Measurements from ENCODE around the gene KXD1. TPM values are rescaled to one million over a fixed set of nuclear protein-coding genes. Genes with fewer than 3 reads are reported as not detected.
"Not testable (repeated sequence)": the region's sequence is repeated elsewhere in the genome, so short reads cannot be mapped to it uniquely, and the experiment has no call there.

Gene KXD1
- total and polyA plus RNA-seq, 8 donors, result 30.8 to 513 (median 77.8) TPM

DNA sequence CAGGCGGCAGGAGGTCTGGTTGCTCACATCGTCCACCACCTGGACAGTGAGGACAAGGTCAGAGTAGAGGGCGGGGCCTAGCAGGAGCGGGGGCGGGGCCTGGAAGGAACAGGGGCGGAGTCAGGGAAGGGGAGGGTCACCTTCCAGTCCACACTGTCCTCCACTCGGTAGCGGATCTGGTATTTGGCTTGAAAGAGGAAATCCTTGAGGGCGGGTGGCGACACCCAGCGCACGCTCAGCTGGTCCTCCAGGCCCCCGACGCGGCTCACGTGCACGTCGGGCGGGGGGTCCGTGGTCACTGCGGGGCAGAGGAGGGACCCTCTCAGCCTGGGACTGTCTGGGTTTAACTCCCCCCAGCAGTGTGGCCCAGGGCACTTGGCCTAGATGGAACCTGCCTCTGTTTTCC lies 39.1 kb downstream of the KXD1 start:
- Histone ChIP-seq H3K4me1 (peaks cover 17 to 30% (median 23%) of the 10 kb centered on the region in 4 donors), H3K27ac (no peak overlapping the region), H3K9me3 (no peaks in the 10 kb centered on the region), H3K27me3 (peaks cover 0 to 70% (median 43%) of the 10 kb centered on the region in 3 donors), H3K4me3 (no peak overlapping the region), H3K36me3 (peaks cover 0 to 6% (median 4%) of the 10 kb centered on the region in 4 donors)
- intact Hi-C loops (cut with DNase I; ENCODE audit: low total_unique reads), result no loop called here
- 4 to 21% (median 19%) methylated on average over 21 of the region's 21 CpGs for WGBS, 5 donors
- TF ChIP-seq POLR2AphosphoS5 (IDR thresholded peaks at IDR 0.05) (no peak), EP300 (IDR thresholded peaks at IDR 0.05) (no peak), POLR2A (IDR thresholded peaks at IDR 0.05) (no peak)
- TF ChIP-seq, protein P1, sequence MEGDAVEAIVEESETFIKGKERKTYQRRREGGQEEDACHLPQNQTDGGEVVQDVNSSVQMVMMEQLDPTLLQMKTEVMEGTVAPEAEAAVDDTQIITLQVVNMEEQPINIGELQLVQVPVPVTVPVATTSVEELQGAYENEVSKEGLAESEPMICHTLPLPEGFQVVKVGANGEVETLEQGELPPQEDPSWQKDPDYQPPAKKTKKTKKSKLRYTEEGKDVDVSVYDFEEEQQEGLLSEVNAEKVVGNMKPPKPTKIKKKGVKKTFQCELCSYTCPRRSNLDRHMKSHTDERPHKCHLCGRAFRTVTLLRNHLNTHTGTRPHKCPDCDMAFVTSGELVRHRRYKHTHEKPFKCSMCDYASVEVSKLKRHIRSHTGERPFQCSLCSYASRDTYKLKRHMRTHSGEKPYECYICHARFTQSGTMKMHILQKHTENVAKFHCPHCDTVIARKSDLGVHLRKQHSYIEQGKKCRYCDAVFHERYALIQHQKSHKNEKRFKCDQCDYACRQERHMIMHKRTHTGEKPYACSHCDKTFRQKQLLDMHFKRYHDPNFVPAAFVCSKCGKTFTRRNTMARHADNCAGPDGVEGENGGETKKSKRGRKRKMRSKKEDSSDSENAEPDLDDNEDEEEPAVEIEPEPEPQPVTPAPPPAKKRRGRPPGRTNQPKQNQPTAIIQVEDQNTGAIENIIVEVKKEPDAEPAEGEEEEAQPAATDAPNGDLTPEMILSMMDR (IDR thresholded peaks at IDR 0.05), result no peak
- peak; percentile 51 to 67 for DNase-seq

DNA sequence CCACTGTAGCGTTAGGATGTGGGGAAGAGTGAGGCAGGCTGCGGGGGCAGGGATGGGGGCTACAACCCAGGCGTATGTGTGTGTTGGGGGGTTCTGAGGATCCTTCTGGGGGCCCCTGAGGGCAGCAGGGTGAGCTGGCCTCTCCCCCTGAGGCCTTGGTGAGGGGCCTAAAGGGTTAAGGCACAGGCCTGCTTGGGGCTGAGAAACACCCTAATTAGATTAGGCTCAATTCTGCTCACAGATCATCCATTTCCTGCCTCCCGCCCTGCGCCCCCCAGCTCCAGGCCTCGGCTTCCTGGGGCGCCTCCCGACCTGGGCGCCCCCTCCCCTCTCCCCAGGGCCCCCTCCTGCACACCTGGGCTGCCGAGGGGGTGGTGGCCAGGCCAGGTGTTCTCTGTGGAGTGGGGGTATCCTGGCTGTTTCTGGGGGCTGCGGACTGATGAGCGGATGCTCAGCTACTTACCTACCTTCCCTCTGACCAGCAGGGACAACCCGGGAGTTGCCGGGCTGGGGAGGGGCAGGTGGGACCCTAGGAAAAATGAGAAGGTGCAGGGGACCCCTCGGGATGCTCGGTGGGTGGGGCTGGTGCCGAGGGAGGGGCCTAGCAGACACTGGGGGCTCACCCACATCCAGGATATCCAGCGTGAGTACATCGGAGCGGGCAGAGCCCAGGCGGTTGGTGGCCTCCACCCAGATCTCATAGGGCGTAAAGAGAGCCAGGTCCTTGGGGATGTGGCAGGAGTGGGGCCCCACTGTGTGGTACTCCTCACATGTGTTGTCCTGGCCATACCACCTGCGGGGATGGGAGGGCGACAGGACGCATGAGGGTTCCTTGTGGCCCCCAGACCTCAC lies 40.4 kb downstream of the KXD1 start:
- Histone ChIP-seq H3K27me3 (peaks cover 0 to 82% (median 53%) of the 10 kb centered on the region in 3 donors), H3K4me3 (no peak overlapping the region), H3K9me3 (no peaks in the 10 kb centered on the region), H3K36me3 (no peaks in the 10 kb centered on the region), H3K4me1 (peaks cover 17 to 30% (median 23%) of the 10 kb centered on the region in 4 donors), H3K27ac (no peak overlapping the region)
- no peak for DNase-seq
- intact Hi-C loops (cut with DNase I; ENCODE audit: low total_unique reads), result no loop called here
- WGBS, 5 donors, result 42 to 45% (median 43%) methylated on average over 22 to 25 of the region's 25 CpGs
- no peak for TF ChIP-seq POLR2A (IDR thresholded peaks at IDR 0.05)
- no peak for TF ChIP-seq EP300 (IDR thresholded peaks at IDR 0.05)
- TF ChIP-seq, protein P1 (IDR thresholded peaks at IDR 0.05), result no peak
- no peak for TF ChIP-seq POLR2AphosphoS5 (IDR thresholded peaks at IDR 0.05)

DNA sequence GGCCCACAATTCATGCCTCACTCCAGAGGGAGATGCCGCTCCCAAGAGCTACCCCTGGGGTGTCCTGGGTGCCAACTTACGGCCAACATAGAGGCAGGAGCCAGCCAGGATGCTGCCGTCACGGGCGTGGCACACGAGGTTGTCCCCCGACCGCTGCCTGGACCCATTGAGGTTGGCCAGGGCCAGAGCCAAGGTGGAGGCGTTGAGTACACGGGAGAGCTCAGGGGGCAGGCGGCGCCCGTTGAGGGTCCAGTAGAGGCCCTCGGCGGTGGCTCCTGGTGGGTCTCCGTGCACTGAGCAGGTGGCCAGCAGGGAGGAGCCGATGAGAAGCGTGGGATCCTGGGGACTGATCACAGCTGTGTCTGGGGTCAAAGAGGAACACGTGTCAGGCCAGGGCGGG lies 41.8 kb downstream of the KXD1 start:
- no peak for DNase-seq
- WGBS, 5 donors, result 76 to 85% (median 80%) methylated on average over 19 to 20 of the region's 20 CpGs
- TF ChIP-seq EP300 (IDR thresholded peaks at IDR 0.05), result no peak
- TF ChIP-seq POLR2A (IDR thresholded peaks at IDR 0.05), result no peak
- no peak for TF ChIP-seq POLR2AphosphoS5 (IDR thresholded peaks at IDR 0.05)
- TF ChIP-seq, protein P1 (IDR thresholded peaks at IDR 0.05), result no peak
- H3K36me3 ChIP-seq, result no peaks in the 10 kb centered on the region
- peaks cover 13 to 26% (median 24%) of the 10 kb centered on the region in 4 donors for H3K4me1 ChIP-seq
- intact Hi-C loops (cut with DNase I; ENCODE audit: low total_unique reads), result no loop called here
- H3K9me3 ChIP-seq, result no peaks in the 10 kb centered on the region
- H3K27ac ChIP-seq, result no peak overlapping the region
- H3K4me3 ChIP-seq, result no peak overlapping the region
- peaks cover 8 to 97% (median 67%) of the 10 kb centered on the region in 3 donors for H3K27me3 ChIP-seq

DNA sequence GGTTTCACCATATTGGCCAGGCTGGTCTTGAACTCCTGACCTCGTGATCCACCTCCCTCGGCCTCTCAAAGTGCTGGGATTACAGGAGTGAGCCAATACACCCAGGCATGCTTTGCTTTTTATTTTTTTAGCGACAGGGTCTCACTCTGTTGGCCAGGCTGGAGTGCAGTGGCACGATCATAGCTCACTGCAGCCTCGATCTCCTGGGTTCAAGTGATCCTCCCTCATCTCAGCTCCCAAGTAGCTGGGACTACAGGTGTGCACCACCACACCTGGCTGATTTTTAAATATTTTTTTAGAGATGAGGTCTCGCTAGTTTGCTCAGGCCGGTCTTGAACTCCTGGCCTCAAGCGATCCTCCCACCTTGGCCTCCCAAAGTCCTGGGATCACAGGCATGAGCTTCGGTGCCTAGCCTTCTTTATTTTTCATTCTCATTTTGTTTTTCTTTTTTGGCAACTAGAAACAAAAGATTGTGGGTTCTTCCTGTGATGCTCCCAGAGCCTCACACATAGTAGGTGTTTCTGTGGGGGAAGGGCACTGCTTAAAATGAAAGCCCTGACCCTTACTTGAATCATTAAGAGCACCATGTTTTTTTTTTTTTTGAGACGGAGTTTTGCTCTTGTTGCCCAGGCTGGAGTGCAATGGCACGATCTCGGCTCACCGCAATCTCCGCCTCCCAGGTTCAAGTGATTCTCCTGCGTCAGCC lies 43.2 kb downstream of the KXD1 start:
- peaks cover 6 to 23% (median 22%) of the 10 kb centered on the region in 4 donors for H3K4me1 ChIP-seq
- H3K4me3 ChIP-seq; intact Hi-C loops (cut with DNase I; ENCODE audit: low total_unique reads); DNase-seq; H3K36me3 ChIP-seq; H3K9me3 ChIP-seq; H3K27ac ChIP-seq: not testable (repeated sequence)
- H3K27me3 ChIP-seq, result peaks cover 21 to 97% (median 75%) of the 10 kb centered on the region in 3 donors
- 85 to 93% (median 92%) methylated on average over 15 of the region's 15 CpGs for WGBS, 5 donors
